ENCODE results near the gene MRPL21. TPM values are rescaled to one million over a fixed set of nuclear protein-coding genes. Genes with fewer than 3 reads are reported as not detected.

MRPL21 gene
- total and polyA plus RNA-seq, 2 of the 8 experiments (the other 6 are each of a cell fraction or from before 2014, with no cell fraction given): 102 to 107 TPM

DNA sequence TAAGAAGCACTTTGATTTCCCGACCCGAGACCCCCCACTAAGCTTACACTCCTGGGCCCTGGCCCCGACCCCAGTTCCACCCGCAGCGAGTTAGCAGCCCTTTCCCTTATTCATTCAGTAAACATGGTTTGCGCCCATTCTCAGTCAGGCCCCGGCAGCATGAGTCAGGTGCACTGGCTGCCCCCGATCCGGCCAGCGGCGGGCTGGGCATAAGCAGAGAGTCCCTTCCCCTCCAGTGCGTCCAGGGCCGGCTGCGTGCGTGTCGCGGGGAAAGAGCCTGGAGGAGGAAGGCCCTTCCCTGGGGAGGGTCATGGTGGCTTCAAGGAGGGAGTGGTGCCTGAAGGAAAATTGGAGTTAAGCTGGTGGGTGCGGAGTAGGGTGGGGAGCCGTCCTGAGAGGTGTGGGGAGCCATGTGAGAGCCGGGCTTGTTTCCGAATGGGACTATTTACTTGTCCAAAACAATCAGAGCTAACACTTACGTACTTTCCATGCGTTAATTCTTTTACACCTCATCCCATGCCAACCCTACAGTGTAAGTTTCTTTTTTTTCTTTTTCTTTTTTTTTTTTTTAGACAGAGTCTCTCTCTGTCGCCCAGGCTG, 716 bp upstream of the MRPL21 start (continued):
- TF ChIP-seq CTBP2 (IDR thresholded peaks at IDR 0.05; ENCODE audit: borderline replicate concordance, insufficient read depth, insufficient read length, low read length) (no peak), TBP (IDR thresholded peaks at IDR 0.05; ENCODE audit: low read depth, low read length) (no peak), JUN (IDR thresholded peaks at IDR 0.05; ENCODE audit: low read depth, low read length) (no peak), SIRT6 (IDR thresholded peaks at IDR 0.05; ENCODE audit: low read length) (no peak), JUND (IDR thresholded peaks at IDR 0.05; ENCODE audit: low read length) (no peak), TAF7 (optimal IDR thresholded peaks at IDR 0.05; ENCODE audit: borderline replicate concordance, low read depth, low read length) (no peak)
